Mononuclear cell (primary cell): Measurements from ENCODE around the gene GPR61. TPM values are rescaled to one million over a fixed set of nuclear protein-coding genes. Genes with fewer than 3 reads are reported as not detected.
A peak's percentile ranks its signal among the peaks of the same experiment; 100 is the strongest.

Source experiments
- H3K27me3 ChIP-seq: 2 replicates; pipeline ENCODE4 v1.6.0; 2011; ENCODE audit warnings: low read length, control low read depth; ENCODE audit not compliant: insufficient read depth
- H3K4me1 ChIP-seq: 2 replicates; pipeline ENCODE4 v1.5.1; 2011; ENCODE audit warnings: mild to moderate bottlenecking, low read length, control low read depth; ENCODE audit not compliant: insufficient read depth
- H3K4me3 ChIP-seq: 2 replicates; pipeline ENCODE4 v1.5.1; 2011; ENCODE audit warnings: mild to moderate bottlenecking, low read length, moderate library complexity
- H3K9me3 ChIP-seq: 2 replicates; pipeline ENCODE4 v1.5.1; 2011; ENCODE audit warnings: low read depth, mild to moderate bottlenecking, control low read depth, low read length
- total RNA-seq: library from RNA; depleted of rRNA; stranded (reverse); fragments of >200 nt; gene quantifications from one replicate; pipeline ENCODE4 v1.2.3, GENCODE V29; 2012

The GPR61 gene, protein sequence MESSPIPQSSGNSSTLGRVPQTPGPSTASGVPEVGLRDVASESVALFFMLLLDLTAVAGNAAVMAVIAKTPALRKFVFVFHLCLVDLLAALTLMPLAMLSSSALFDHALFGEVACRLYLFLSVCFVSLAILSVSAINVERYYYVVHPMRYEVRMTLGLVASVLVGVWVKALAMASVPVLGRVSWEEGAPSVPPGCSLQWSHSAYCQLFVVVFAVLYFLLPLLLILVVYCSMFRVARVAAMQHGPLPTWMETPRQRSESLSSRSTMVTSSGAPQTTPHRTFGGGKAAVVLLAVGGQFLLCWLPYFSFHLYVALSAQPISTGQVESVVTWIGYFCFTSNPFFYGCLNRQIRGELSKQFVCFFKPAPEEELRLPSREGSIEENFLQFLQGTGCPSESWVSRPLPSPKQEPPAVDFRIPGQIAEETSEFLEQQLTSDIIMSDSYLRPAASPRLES
- total RNA-seq = 0.94 TPM

DNA sequence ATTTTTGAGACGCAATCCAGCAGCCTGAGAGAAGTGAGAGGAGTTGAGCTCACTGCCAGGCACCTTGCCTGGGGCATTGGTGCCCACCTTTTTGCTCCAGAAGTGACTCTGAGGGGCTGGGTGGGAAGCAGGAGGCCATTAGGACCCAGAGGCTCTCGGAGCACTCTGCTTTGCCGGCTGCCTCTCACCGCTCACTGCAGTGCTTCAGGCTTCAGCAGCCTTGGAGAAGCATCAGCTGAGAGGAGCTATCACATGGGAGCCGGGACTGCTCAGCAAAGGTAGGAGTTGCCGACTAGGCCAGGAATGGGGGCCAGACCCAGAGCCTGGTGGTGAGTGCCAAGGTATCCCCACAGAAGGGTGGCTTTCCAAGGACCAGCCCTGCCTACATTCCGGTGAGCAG, at the start of gene GPR61:
Gene GPR61 (plus strand): TSS at position 197 of the 400 bp plus-strand sequence. CDS start 3,151 bp downstream, outside the sequence.
- H3K4me3 ChIP-seq = no peak within 1 kb of the TSS
- no peaks in the 10 kb centered on the region for H3K4me1 ChIP-seq
- no peaks in the 10 kb centered on the region for H3K27me3 ChIP-seq
- H3K9me3 ChIP-seq = no peaks in the 10 kb centered on the region

DNA sequence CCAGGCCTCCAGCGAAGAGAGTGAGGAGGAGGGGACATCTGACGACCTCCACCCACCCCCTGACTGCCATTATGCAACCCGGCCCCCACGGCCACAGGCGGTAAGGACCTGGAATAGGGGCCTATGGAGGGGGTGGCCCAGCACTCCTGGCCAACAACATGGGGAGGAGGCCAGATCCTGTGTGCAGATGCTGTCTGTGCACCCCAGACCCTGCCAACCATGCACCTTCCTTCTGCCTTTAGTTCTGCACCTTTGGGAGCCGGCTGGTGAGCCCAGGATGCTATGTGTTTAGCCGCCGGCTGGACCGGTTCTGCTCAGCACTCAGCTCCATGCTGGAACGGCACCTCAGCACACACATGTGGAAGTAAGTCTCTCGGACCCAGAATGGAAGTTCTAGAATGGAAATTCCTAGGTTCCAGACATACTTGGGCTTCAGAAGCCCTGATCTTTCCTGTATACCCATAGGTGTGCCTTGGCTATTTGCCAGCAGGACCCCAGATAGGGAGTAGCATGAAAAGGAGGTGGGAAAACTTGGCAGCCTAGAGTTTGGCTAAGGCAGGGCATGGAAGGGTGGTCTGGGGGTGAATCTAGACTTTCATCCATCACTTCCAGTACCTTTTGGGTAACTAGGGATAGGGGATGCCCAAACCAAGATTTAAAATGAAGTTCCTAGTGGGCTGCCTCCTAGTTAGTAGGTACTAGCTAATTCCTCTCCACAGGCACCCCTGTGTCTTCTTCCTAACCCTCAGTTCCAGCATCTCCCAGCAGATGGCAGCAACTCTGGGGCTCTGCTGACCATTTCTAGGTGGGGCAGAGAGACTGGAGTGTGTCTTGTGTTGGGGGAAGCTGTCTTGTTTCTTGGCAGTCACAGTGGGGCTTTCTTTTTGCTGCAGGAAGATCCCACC, 49.4 kb upstream of the GPR61 start:
- H3K9me3 ChIP-seq = no peaks in the 10 kb centered on the region
- H3K27me3 ChIP-seq = no peaks in the 10 kb centered on the region
- peaks cover 17% of the 10 kb centered on the region for H3K4me1 ChIP-seq
- H3K4me3 ChIP-seq = no peak overlapping the region

DNA sequence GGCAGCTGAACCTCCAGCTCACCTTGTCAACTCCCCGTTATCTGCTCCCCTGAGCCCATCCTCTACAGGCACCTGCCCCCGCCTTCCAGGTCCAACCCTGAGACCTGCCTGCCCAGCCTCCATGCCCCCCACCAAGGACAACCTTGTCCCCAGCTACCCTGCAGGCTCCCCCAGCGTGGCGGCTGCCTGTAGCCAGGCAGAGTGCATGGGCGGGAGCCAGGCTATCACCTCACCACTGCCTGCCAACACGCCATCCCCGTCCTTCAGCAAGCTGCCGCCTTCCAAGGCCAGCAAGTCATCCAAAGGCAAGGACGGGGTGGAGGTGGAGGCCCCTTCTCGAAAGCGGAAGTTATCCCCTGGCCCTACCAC, 48.8 kb upstream of the GPR61 start:
- H3K27me3 ChIP-seq = no peaks in the 10 kb centered on the region

DNA sequence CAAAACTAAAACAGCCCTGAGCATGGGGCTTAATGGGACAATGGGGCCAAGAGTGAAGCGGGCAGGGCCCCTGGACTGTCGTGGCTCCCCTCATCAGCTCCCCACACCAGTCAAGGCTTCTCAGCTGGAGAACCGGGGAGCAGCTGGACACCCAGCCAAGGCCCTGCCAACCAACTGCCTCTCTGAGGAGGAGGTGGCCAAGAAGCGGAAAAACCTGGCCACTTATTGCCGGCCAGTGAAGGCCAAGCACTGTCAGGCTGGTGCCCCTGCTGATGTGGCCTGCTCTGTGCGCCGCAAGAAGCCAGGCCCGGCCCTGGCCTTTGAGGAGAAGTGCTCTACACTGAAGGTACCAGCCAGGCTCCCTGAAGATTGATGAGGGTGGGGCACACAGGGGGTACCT, 48.3 kb upstream of the GPR61 start:
- Histone ChIP-seq H3K4me3 (no peak overlapping the region), H3K27me3 (no peaks in the 10 kb centered on the region), H3K4me1 (peaks cover 28% of the 10 kb centered on the region), H3K9me3 (no peaks in the 10 kb centered on the region)

More for the DNA sequence above, 48.8 kb upstream of the GPR61 start:
- Histone ChIP-seq H3K4me1 (peaks cover 23% of the 10 kb centered on the region), H3K9me3 (no peaks in the 10 kb centered on the region), H3K4me3 (no peak overlapping the region)

DNA sequence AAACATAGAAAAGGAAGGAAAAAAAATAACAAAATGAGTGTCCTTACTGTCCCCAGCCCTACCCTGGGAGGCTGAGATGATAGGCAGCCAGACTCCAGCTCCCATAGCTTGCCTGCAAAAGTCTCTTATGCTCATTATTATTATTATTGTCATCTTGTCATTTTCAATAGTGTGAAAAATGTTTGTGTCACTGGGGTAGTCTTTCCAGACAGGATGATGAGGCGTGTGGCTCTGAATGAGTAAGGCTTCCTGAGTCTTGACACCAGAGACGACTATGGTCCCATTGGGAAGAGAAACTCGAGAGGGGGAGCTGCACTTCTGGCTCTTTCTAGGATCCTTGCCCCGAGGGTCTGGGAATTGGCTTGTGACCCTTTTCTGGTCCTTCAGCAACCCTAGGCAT, 46.9 kb upstream of the GPR61 start:
- Histone ChIP-seq H3K27me3 (no peaks in the 10 kb centered on the region), H3K9me3 (no peaks in the 10 kb centered on the region), H3K4me1 (peaks cover 41% of the 10 kb centered on the region), H3K4me3 (no peak overlapping the region)

DNA sequence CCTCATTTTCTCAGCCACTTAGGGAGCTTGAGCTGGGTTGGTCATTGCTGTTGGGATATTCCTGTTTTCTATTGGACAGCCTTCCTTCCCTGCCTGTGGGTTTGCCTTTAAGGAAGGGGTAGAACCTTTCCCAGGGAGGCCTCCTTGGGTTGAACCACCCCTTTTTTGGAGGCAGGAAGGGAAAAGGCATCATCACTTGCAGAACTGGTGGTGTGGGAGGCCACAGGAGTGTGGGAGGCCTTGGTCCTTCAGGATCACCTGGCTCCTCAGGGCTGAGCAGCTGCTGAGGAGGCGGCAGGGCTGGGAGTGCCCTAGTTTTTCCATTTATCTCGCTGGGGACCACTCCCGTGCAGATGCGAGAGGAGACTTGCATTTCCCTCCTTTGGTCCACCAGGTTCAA, 46.4 kb upstream of the GPR61 start:
- peaks cover 46% of the 10 kb centered on the region for H3K4me1 ChIP-seq

DNA sequence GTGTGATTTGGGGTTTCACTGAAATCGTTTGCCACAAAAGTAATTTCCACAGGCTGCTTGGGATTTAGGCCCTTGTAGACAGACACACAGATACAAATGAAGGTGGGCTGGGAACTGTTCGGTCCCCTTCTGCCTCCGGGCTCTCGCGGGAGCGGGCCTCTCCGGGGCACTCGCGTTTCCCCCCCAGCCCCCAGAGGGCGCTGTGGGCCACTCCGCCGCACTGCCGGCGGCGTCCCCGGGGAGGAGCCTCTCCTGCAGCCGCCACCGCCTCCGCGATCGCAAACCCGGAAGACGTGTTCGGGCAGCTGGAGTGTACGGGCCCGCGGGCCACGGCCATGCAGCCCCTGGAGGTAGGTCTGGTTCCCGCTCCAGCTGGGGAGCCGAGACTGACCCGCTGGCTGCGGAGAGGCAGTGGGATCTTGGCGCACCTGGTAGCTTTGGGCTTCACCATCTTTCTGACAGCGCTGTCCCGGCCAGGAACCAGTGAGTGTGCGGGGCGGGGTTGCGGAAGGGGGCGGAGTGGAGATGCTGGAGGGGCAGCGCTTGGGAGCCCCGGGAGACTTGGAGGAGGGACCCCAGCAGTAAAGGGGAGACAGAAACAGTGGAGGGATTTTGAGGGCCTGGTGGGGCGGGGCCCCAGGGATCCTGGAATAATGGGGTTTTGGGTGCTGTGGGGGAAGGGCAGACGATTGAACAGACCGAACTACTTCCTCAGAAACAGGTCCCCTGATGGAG, 45.7 kb upstream of the GPR61 start, which contains the start of gene CYB561D1:
Gene CYB561D1 (plus strand): TSS at position 290 of the 735 bp plus-strand sequence. CDS start 46 bp downstream, at position 336.
- peak within 1 kb of the TSS; percentile 90 for H3K4me3 ChIP-seq
- H3K9me3 ChIP-seq = no peaks in the 10 kb centered on the region
- no peaks in the 10 kb centered on the region for H3K27me3 ChIP-seq
- H3K4me1 ChIP-seq = peaks cover 50% of the 10 kb centered on the region

More for the DNA sequence above, 46.4 kb upstream of the GPR61 start:
- Histone ChIP-seq H3K9me3 (no peaks in the 10 kb centered on the region), H3K4me3 (no peak overlapping the region), H3K27me3 (no peaks in the 10 kb centered on the region)

DNA sequence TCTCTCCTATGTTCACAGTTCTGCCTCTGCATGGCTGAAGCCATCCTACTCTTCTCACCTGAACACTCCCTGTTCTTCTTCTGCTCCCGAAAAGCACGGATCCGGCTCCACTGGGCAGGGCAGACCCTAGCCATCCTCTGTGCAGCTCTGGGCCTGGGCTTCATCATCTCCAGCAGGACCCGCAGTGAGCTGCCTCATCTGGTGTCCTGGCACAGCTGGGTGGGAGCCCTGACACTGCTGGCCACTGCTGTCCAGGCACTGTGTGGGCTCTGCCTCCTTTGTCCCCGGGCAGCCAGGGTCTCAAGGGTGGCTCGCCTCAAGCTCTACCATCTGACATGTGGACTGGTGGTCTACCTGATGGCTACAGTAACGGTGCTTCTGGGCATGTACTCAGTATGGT, 43.9 kb upstream of the GPR61 start:
- Histone ChIP-seq H3K27me3 (no peaks in the 10 kb centered on the region), H3K4me1 (peaks cover 68% of the 10 kb centered on the region)

DNA sequence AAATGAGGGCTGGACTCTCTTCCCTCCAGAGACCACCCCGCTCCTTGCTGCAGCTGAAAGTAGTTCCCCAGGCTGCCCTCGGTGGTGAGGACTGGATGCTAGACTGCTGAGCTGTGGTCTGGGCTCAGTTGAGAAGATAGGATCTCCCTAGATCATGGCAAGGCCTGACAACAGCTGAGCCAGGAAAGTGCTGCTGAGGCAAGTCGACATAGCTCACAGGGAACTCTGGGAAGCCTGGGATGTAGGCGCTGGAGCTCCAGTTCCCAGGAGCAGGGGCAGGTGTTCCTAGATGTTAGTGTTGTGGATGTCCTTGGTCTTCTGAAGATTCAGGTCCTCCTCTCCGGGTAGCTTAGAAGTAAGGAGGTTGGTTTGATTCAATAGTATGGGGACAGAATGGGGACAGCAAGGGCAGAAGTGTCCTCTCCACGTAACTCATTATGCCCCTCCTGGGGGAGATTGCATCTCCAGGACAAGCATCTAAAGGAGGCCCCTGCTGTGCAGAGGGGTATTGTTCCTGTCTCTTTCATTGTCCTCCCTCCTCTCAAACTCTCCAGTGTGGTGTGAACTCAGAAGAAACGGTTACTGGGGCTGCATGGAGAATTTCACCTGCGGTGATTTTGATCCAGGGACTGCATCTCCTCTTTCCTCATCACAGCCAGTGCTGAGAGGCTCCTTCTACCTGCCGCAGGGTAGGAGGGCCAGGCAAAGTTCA, 42.1 kb upstream of the GPR61 start:
- no peaks in the 10 kb centered on the region for H3K9me3 ChIP-seq
- no peak overlapping the region for H3K4me3 ChIP-seq
- H3K27me3 ChIP-seq = no peaks in the 10 kb centered on the region
- peaks cover 83% of the 10 kb centered on the region for H3K4me1 ChIP-seq

More for the DNA sequence above, 43.9 kb upstream of the GPR61 start:
- Histone ChIP-seq H3K9me3 (no peaks in the 10 kb centered on the region), H3K4me3 (no peak overlapping the region)

DNA sequence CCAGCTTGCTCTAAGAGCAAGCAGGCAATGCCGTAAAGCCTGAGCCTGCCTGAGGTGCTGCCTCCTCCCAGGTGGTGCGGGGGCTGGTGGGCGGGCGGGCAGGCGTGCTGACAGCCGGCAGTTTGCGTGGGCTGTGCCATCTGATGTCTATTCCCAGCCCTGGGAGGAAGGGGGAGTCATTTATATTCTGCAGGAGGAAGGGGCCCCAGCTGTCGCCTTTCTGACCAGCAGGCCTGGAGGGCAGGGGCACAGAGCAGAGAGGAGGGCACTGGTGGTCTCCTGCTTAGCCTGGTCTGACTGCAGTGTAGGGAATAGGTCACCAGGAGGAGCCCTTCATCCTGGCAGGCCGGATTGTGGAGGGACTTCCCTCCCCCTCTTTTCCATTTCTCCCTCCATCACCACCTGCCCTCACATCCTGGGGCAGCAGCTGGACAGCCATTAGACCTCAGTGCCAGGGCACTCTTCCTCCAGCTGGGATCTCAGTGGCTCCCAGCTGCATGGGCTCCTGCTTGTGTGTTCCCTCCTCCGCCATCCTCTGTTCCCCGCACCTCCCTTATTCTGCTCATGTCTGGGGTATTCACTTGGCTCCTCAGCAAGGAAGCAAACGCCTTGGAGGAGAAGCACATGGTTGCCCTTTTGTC, 41.4 kb upstream of the GPR61 start:
- Histone ChIP-seq H3K4me1 (peaks cover 82% of the 10 kb centered on the region), H3K27me3 (no peaks in the 10 kb centered on the region), H3K9me3 (no peaks in the 10 kb centered on the region), H3K4me3 (no peak overlapping the region)

DNA sequence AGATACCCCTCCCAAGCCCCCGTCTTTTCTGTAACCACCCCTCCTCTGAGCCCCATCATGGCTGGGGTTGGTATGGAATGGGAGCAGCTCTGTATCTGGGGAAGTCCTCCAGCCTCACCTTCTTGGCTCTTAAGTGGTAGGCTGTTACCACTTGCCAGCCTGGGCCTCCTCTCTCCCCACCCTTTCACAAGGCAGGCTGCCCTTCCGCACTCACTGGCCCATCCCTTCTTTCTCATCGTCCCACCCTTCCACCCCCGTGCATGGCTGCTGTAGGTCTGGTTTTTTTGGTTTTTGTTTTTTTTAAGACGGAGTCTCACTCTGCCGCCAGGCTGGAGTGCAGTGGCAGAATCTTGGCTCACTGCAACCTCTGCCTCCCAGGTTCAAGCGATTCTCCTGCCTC, 40.6 kb upstream of the GPR61 start:
- Histone ChIP-seq H3K4me3 (no peak overlapping the region), H3K27me3 (no peaks in the 10 kb centered on the region), H3K4me1 (peaks cover 82% of the 10 kb centered on the region), H3K9me3 (no peaks in the 10 kb centered on the region)

DNA sequence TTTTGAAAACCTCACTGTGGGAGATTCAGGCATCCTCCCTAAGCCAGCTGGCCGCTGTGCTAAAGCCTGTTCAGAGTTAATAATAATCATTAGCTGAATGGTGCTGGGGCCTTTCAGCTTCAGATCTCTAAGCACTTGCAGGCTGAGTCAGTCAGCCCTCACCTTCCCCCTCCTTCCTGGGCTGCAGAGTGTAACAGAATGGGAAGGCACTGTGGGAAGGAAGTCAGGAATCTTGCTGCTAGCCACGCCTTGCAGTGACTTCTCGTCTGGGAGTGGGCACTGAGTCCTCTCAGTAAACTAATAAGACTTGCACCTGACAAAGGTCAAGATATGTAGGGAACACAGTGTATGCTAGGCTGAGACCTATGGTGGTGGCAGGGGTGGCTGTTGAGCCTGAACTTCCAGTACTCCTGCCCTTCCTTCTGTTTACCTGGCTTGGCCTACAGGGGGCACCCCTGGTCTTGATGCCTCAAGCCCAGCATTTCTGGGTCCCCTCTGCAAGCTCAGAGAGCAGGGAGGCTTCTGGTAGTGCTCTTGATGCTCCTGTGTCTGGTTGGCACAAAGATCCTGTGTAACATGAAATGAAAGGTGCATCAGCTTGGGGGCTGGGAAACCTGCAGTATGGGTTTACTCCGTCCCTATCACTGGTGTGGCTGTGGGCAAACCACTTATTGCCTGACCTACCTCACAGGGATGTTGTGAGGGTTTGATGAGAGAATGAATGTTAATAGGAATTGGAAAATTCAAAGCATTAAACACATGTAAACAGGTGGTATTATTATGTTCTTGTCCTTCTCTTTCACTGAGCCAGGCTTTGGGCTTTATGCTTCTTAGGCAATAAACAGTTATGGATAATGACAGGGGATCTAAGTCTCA, 39.8 kb upstream of the GPR61 start:
- Histone ChIP-seq H3K9me3 (no peaks in the 10 kb centered on the region), H3K4me1 (peaks cover 79% of the 10 kb centered on the region), H3K4me3 (no peak overlapping the region), H3K27me3 (no peaks in the 10 kb centered on the region)

DNA sequence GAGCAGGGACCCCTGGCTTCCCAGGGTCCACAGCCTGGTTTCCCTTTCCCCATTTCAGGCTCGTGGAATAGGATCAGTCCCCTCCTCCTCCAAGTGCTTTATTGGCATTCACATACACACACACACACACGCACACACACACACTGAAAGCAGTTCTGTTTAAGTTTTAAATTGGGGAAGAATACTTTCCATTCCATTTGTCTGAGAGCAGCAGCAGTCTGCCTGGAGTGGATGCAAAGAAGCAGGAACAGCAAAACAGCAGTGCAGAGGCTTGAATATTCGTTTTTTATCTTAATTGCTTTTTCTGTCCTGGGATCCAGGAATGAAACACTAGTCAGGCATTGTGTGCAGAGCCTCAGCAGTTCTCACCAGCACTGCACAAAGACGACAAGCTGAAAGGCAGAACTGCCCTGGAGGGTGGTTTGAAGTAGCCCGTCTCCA, 38.7 kb upstream of the GPR61 start:
- no peak overlapping the region for H3K4me3 ChIP-seq
- H3K9me3 ChIP-seq = no peaks in the 10 kb centered on the region
- no peaks in the 10 kb centered on the region for H3K27me3 ChIP-seq
- H3K4me1 ChIP-seq = peaks cover 70% of the 10 kb centered on the region
